OCI-LY7 (cell line): ENCODE results near the gene FOXP3.

Source experiments
- CTCF ChIP-seq: fragments of 200-600 bp; sonication (generic); conservative IDR thresholded peaks from 2 replicates; pipeline ENCODE4 v1.5.1; 2014; ENCODE audit warnings: mild to moderate bottlenecking, antibody characterized with exemption, low read length, moderate library complexity, mixed read lengths
- EZH2phosphoT487 ChIP-seq: fragments of 200-600 bp; sonication (generic); IDR thresholded peaks from 2 replicates; pipeline ENCODE4 v1.6.1; 2018; ENCODE audit warnings: low read depth, borderline replicate concordance, mild to moderate bottlenecking, mixed run types, antibody characterized with exemption, low read length, moderate library complexity, mixed read lengths

DNA sequence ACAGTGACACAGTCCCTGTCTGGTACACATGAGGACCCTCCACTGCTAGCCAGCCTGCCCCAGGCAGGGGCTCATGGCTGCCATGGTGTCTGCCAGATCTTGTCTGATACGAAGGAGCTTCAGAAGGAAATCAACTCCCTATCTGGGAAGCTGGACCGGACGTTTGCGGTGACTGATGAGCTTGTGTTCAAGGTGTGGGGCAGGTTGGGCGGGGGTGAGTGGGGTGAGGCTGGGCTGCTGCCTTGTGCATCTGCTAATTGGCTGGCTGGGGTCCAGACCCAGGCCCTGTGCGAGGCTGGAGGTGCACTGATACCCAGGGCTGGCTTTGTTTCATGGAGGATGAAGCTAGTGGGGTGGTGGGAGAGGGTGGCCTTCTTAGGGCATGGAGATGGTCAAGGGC, 15.4 kb downstream of the FOXP3 start:
- no peak for TF ChIP-seq CTCF
- no peak for TF ChIP-seq EZH2phosphoT487
